ENCODE results near the gene SPINDOC. TPM values are rescaled to one million over a fixed set of nuclear protein-coding genes. Genes with fewer than 3 reads are reported as not detected.
"Not testable (repeated sequence)": the region's sequence is repeated elsewhere in the genome, so short reads cannot be mapped to it uniquely, and the experiment has no call there.

SPINDOC gene
- total RNA-seq, 1 donor from 2014 or later, result 8.9 TPM

- DNase-seq (ENCODE audit: low read depth in 2 of 2), result no peak
Observed at GRCh38 chr11:63854696-63855095, 41.4 kb downstream of the SPINDOC start.

GRCh38 chr11:63855975-63856374 is 42.7 kb downstream of the SPINDOC start:
- DNase-seq (ENCODE audit: low read depth in 2 of 2), result no peak

- peak; percentile 29 to 82 for DNase-seq (ENCODE audit: low read depth in 2 of 2)
Observed at GRCh38 chr11:63858628-63859550, 45.6 kb downstream of the SPINDOC start.

GRCh38 chr11:63862923-63863322 is 49.7 kb downstream of the SPINDOC start:
- DNase-seq (ENCODE audit: low read depth in 2 of 2), result peak; percentile 24 to 64

GRCh38 chr11:63863620-63864019 is 50.4 kb downstream of the SPINDOC start:
- not testable (repeated sequence) for DNase-seq (ENCODE audit: low read depth in 2 of 2)

- DNase-seq (ENCODE audit: low read depth in 2 of 2), result peak in 1 of 2 donors; percentile 40
Observed at GRCh38 chr11:63866211-63866610, 53.0 kb downstream of the SPINDOC start.

- DNase-seq (ENCODE audit: low read depth in 2 of 2), result no peak
Observed at GRCh38 chr11:63867511-63867910, 54.3 kb downstream of the SPINDOC start.

GRCh38 chr11:63868399-63869064 is 55.3 kb downstream of the SPINDOC start:
- peak in 1 of 2 donors; percentile 49 for DNase-seq (ENCODE audit: low read depth in 2 of 2)

- no peak for DNase-seq (ENCODE audit: low read depth in 2 of 2)
Observed at GRCh38 chr11:63869171-63869591, 55.9 kb downstream of the SPINDOC start.

- DNase-seq (ENCODE audit: low read depth in 2 of 2), result peak in 1 of 2 donors; percentile 12
Observed at GRCh38 chr11:63869683-63870082, 56.4 kb downstream of the SPINDOC start.

GRCh38 chr11:63870351-63871140 is 57.3 kb downstream of the SPINDOC start:
- peak in 1 of 2 donors; percentile 9 for DNase-seq (ENCODE audit: low read depth in 2 of 2)

- DNase-seq (ENCODE audit: low read depth in 2 of 2), result peak; percentile 87 to 93
Observed at GRCh38 chr11:63871962-63872799, 58.9 kb downstream of the SPINDOC start.

- no peak for DNase-seq (ENCODE audit: low read depth in 2 of 2)
Observed at GRCh38 chr11:63872800-63873197, 59.5 kb downstream of the SPINDOC start.

GRCh38 chr11:63873311-63873710 is 60.1 kb downstream of the SPINDOC start:
- no peak for DNase-seq (ENCODE audit: low read depth in 2 of 2)

GRCh38 chr11:63874511-63874910 is 61.3 kb downstream of the SPINDOC start:
- DNase-seq (ENCODE audit: low read depth in 2 of 2), result no peak

- DNase-seq (ENCODE audit: low read depth in 2 of 2), result no peak
Observed at GRCh38 chr11:63875506-63876065, 62.3 kb downstream of the SPINDOC start.

GRCh38 chr11:63876616-63877015 is 63.4 kb downstream of the SPINDOC start:
- no peak for DNase-seq (ENCODE audit: low read depth in 2 of 2)

Measured in lung microvascular endothelial cell (primary cell).